K562 (cell line): Measurements from ENCODE around the gene IL17RC. TPM values are rescaled to one million over a fixed set of nuclear protein-coding genes. Genes with fewer than 3 reads are reported as not detected.

Experiments
- ARHGAP35 ChIP-seq: fragments of 450-650 bp; IDR thresholded peaks from 2 replicates; pipeline ENCODE4 v1.6.1; 2018; ENCODE audit not compliant: partially characterized antibody
- ARID1B ChIP-seq: fragments of 450-650 bp; IDR thresholded peaks from 2 replicates; pipeline ENCODE4 v1.6.1; 2016; ENCODE audit warnings: antibody characterized with exemption, mild to moderate bottlenecking, inconsistent platforms
- BACH1 ChIP-seq: fragments of 200-800 bp; sonication (Bioruptor generic); IDR thresholded peaks from 2 replicates; pipeline ENCODE4 v1.6.1; 2016; ENCODE audit warnings: missing genetic modification characterization, missing compliant biosample characterization
- CBFB ChIP-seq: sonication (generic); formaldehyde crosslinking; IDR thresholded peaks from 2 replicates; pipeline ENCODE4 v1.4.0; 2020; ENCODE audit warnings: mild to moderate bottlenecking, missing genetic modification reagents
- MAFF ChIP-seq: IDR thresholded peaks from 2 replicates; pipeline ENCODE4 v1.6.1; 2012; ENCODE audit warnings: low read length, improper control_type of control experiment
- NCOA1 ChIP-seq: fragments of 450-650 bp; IDR thresholded peaks from 2 replicates; pipeline ENCODE4 v1.6.1; 2016; ENCODE audit warnings: low read depth
- NFE2L1 ChIP-seq: fragments of 450-650 bp; IDR thresholded peaks from 2 replicates; pipeline ENCODE4 v1.6.1; 2016; ENCODE audit warnings: missing genetic modification characterization, low read depth, mild to moderate bottlenecking, missing compliant biosample characterization, moderate library complexity, borderline replicate concordance
- PHF8 ChIP-seq: fragments of 200-600 bp; sonication (generic); IDR thresholded peaks from 2 replicates; pipeline ENCODE4 v1.6.1; 2012; ENCODE audit warnings: mixed run types, mild to moderate bottlenecking, inconsistent platforms, low read length, moderate library complexity, borderline replicate concordance
- PRPF4 ChIP-seq: fragments of 200-400 bp; formaldehyde crosslinking; IDR thresholded peaks from one replicate; pipeline ENCODE4 v1.6.1; 2017; ENCODE audit warnings: low read length, low read depth, mild to moderate bottlenecking; ENCODE audit not compliant: insufficient read depth, poor library complexity, severe bottlenecking
- RBM22 ChIP-seq: fragments of 200-400 bp; formaldehyde crosslinking; IDR thresholded peaks from 2 replicates; pipeline ENCODE4 v1.6.1; 2018; ENCODE audit warnings: low read length, low read depth; ENCODE audit not compliant: poor library complexity, severe bottlenecking
- SMARCA4 ChIP-seq: fragments of 450-650 bp; IDR thresholded peaks from 2 replicates; pipeline ENCODE4 v1.6.1; 2016
- TCFL5 ChIP-seq: fragments of 250-450 bp; sonication (Bioruptor Pico); conservative IDR thresholded peaks from 2 replicates; pipeline ENCODE4 v1.6.1; 2021; ENCODE audit warnings: mild to moderate bottlenecking, moderate library complexity, matching md5 sums
- U2AF2 ChIP-seq: fragments of 200-400 bp; formaldehyde crosslinking; optimal IDR thresholded peaks from 2 replicates; pipeline ENCODE3; 2017; ENCODE audit warnings: low read depth, mild to moderate bottlenecking, low read length
- ZNF583 ChIP-seq: fragments of 250-450 bp; sonication (Bioruptor Pico); IDR thresholded peaks from 2 replicates; pipeline ENCODE4 v1.4.0; 2020
- ZZZ3 ChIP-seq: fragments of 450-650 bp; IDR thresholded peaks from 2 replicates; pipeline ENCODE4 v1.6.1; 2016; ENCODE audit warnings: antibody characterized with exemption, mild to moderate bottlenecking, moderate library complexity
- polyA plus RNA-seq, 8 experiments: library from polyadenylated mRNA; depleted of rRNA in 4 of 8; stranded (reverse) in 5 of 8; unstranded in 3 of 8; fragments of >200 nt; fragmentation: Nextera tagmentation in 2 of 8; fragmentation: Illumina TruSeq in 1 of 8; extraction: Ambion mirVana in 2 of 8; extraction: Trizol in 1 of 8; gene quantifications; 2 replicates each; pipeline versions ENCODE4 v1.2.1 to v1.2.3, GENCODE V29; 2011 to 2014; ENCODE audit warnings: inconsistent platforms in 1 of 8, missing spikeins in 1 of 8
- total RNA-seq, 7 experiments: library from RNA; depleted of rRNA in 6 of 7; stranded (reverse); fragments of >200 nt in 6 of 7; fragmentation: Illumina TruSeq in 2 of 7; extraction: Trizol in 2 of 7; gene quantifications; 2 replicates each; pipeline versions ENCODE4 v1.2.1 to v1.2.3, GENCODE V29; 2011 to 2021; ENCODE audit warnings: low replicate concordance in 1 of 7
- TF ChIP-seq, protein P1 (sequence below): fragments of 250-450 bp; sonication (Bioruptor Pico); IDR thresholded peaks from 2 replicates; pipeline ENCODE4 v1.8.0; 2021; ENCODE audit warnings: mild to moderate bottlenecking, moderate library complexity
- TF ChIP-seq, protein P2 (sequence below): sonication (generic); formaldehyde crosslinking; IDR thresholded peaks from 2 replicates; pipeline ENCODE4 v1.8.0; 2023; ENCODE audit warnings: missing genetic modification reagents, mild to moderate bottlenecking, borderline replicate concordance
- TF ChIP-seq, protein P3 (sequence below): IDR thresholded peaks from 2 replicates; pipeline ENCODE4 v1.6.1; 2012; ENCODE audit warnings: low read depth, low read length, improper control_type of control experiment, borderline replicate concordance
- TF ChIP-seq, protein P4 (sequence below): fragments of 200-400 bp; formaldehyde crosslinking; IDR thresholded peaks from 2 replicates; pipeline ENCODE4 v1.6.1; 2017; ENCODE audit warnings: mild to moderate bottlenecking, low read depth, low read length, moderate library complexity

IL17RC gene
- total and polyA plus RNA-seq, 9 of the 15 experiments (the other 6 are each of a cell fraction or from before 2014, with no cell fraction given): 0.15 to 11.4 (median 7.1) TPM; not detected in 1

DNA sequence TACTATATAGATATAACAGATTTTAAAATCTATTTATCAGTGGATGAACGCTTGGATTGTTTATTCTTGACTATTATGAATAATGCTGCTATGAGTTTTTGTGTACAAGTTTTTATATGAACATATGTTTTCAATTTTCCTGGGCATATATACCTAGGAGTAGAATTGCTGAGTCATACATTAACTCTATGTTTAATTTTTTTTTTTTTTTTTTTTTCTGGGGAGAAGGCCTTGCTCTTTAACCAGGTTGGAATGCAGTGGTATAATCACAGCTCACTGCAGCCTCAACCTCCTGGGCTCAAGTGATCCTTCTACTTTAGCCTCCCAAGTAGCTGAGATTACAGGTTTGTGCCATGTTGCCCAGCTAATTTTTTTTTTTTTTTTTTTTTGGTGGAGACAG, 45.9 kb upstream of the IL17RC start (continued):
- TF ChIP-seq PHF8 (no peak), RBM22 (no peak), ZZZ3 (no peak), SMARCA4 (peak; percentile 63), ZNF583 (CRISPR knock-in tag) (no peak), TCFL5 (CRISPR knock-in tag) (no peak), U2AF2 (no peak), ARHGAP35 (no peak), BACH1 (tag) (peak; percentile 90), NFE2L1 (tag) (peak; percentile 95), ARID1B (peak; percentile 52; the same call in 1 of the 2 replicates), NCOA1 (0 out of 2 replicates have a peak, but pooled peaks have one; percentile 27), PRPF4 (no peak), CBFB (CRISPR knock-in tag) (no peak), MAFF (peak; percentile 97)
- TF ChIP-seq, protein P1, sequence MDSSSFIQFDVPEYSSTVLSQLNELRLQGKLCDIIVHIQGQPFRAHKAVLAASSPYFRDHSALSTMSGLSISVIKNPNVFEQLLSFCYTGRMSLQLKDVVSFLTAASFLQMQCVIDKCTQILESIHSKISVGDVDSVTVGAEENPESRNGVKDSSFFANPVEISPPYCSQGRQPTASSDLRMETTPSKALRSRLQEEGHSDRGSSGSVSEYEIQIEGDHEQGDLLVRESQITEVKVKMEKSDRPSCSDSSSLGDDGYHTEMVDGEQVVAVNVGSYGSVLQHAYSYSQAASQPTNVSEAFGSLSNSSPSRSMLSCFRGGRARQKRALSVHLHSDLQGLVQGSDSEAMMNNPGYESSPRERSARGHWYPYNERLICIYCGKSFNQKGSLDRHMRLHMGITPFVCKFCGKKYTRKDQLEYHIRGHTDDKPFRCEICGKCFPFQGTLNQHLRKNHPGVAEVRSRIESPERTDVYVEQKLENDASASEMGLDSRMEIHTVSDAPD (CRISPR knock-in tag): no peak
- TF ChIP-seq, protein P2, sequence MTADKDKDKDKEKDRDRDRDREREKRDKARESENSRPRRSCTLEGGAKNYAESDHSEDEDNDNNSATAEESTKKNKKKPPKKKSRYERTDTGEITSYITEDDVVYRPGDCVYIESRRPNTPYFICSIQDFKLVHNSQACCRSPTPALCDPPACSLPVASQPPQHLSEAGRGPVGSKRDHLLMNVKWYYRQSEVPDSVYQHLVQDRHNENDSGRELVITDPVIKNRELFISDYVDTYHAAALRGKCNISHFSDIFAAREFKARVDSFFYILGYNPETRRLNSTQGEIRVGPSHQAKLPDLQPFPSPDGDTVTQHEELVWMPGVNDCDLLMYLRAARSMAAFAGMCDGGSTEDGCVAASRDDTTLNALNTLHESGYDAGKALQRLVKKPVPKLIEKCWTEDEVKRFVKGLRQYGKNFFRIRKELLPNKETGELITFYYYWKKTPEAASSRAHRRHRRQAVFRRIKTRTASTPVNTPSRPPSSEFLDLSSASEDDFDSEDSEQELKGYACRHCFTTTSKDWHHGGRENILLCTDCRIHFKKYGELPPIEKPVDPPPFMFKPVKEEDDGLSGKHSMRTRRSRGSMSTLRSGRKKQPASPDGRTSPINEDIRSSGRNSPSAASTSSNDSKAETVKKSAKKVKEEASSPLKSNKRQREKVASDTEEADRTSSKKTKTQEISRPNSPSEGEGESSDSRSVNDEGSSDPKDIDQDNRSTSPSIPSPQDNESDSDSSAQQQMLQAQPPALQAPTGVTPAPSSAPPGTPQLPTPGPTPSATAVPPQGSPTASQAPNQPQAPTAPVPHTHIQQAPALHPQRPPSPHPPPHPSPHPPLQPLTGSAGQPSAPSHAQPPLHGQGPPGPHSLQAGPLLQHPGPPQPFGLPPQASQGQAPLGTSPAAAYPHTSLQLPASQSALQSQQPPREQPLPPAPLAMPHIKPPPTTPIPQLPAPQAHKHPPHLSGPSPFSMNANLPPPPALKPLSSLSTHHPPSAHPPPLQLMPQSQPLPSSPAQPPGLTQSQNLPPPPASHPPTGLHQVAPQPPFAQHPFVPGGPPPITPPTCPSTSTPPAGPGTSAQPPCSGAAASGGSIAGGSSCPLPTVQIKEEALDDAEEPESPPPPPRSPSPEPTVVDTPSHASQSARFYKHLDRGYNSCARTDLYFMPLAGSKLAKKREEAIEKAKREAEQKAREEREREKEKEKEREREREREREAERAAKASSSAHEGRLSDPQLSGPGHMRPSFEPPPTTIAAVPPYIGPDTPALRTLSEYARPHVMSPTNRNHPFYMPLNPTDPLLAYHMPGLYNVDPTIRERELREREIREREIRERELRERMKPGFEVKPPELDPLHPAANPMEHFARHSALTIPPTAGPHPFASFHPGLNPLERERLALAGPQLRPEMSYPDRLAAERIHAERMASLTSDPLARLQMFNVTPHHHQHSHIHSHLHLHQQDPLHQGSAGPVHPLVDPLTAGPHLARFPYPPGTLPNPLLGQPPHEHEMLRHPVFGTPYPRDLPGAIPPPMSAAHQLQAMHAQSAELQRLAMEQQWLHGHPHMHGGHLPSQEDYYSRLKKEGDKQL (CRISPR knock-in tag): no peak
- TF ChIP-seq, protein P3, sequence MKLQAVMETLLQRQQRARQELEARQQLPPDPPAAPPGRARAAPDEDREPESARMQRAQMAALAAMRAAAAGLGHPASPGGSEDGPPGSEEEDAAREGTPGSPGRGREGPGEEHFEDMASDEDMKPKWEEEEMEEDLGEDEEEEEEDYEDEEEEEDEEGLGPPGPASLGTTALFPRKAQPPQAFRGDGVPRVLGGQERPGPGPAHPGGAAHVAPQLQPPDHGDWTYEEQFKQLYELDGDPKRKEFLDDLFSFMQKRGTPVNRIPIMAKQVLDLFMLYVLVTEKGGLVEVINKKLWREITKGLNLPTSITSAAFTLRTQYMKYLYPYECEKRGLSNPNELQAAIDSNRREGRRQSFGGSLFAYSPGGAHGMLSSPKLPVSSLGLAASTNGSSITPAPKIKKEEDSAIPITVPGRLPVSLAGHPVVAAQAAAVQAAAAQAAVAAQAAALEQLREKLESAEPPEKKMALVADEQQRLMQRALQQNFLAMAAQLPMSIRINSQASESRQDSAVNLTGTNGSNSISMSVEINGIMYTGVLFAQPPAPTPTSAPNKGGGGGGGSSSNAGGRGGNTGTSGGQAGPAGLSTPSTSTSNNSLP: no peak
- TF ChIP-seq, protein P4, sequence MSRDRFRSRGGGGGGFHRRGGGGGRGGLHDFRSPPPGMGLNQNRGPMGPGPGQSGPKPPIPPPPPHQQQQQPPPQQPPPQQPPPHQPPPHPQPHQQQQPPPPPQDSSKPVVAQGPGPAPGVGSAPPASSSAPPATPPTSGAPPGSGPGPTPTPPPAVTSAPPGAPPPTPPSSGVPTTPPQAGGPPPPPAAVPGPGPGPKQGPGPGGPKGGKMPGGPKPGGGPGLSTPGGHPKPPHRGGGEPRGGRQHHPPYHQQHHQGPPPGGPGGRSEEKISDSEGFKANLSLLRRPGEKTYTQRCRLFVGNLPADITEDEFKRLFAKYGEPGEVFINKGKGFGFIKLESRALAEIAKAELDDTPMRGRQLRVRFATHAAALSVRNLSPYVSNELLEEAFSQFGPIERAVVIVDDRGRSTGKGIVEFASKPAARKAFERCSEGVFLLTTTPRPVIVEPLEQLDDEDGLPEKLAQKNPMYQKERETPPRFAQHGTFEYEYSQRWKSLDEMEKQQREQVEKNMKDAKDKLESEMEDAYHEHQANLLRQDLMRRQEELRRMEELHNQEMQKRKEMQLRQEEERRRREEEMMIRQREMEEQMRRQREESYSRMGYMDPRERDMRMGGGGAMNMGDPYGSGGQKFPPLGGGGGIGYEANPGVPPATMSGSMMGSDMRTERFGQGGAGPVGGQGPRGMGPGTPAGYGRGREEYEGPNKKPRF: no peak
